Neural progenitor cell (in vitro differentiated cells): ENCODE data around the gene PTPRR. TPM values are rescaled to one million over a fixed set of nuclear protein-coding genes. Genes with fewer than 3 reads are reported as not detected.

ENCODE experiments used
- DNase-seq: peaks from one replicate; pipeline ENCODE4 v3.0.0-alpha.2; 2016; ENCODE audit warnings: low spot score
- H2AFZ ChIP-seq: fragments of 200-600 bp; sonication (generic); replicated peaks from 2 replicates; pipeline ENCODE4 v1.6.1; 2016; ENCODE audit warnings: antibody characterized with exemption
- H3F3A ChIP-seq: fragments of 200-600 bp; sonication (generic); 2 replicates; pipeline ENCODE4 v1.6.1; 2016; ENCODE audit warnings: antibody characterized with exemption, low read depth
- H3K27ac ChIP-seq: fragments of 200-600 bp; sonication (generic); 2 replicates; pipeline ENCODE4 v1.5.1; 2016; ENCODE audit warnings: mild to moderate bottlenecking
- H3K27me3 ChIP-seq: fragments of 200-600 bp; sonication (generic); 2 replicates; pipeline ENCODE4 v1.6.1; 2016; ENCODE audit warnings: mild to moderate bottlenecking, moderate library complexity
- H3K36me3 ChIP-seq: fragments of 200-600 bp; sonication (generic); 2 replicates; pipeline ENCODE4 v1.5.1; 2016
- H3K4me1 ChIP-seq: fragments of 200-600 bp; sonication (generic); 2 replicates; pipeline ENCODE4 v1.6.1; 2016; ENCODE audit warnings: mixed run types
- H3K4me2 ChIP-seq: fragments of 200-600 bp; sonication (generic); 2 replicates; pipeline ENCODE4 v1.6.1; 2016
- H3K4me3 ChIP-seq: fragments of 200-600 bp; sonication (generic); 2 replicates; pipeline ENCODE4 v1.5.1; 2016
- H3K79me2 ChIP-seq: fragments of 200-600 bp; sonication (generic); 2 replicates; pipeline ENCODE4 v1.6.1; 2016; ENCODE audit warnings: low read depth
- H3K9ac ChIP-seq: fragments of 200-600 bp; sonication (generic); 2 replicates; pipeline ENCODE4 v1.6.1; 2016
- H3K9me3 ChIP-seq: fragments of 200-600 bp; sonication (generic); 2 replicates; pipeline ENCODE4 v1.5.1; 2016; ENCODE audit warnings: low read depth
- H4K20me1 ChIP-seq: fragments of 200-600 bp; sonication (generic); 2 replicates; pipeline ENCODE4 v1.6.1; 2016; ENCODE audit warnings: low read depth
- H3K27ac Mint-ChIP-seq: 3 replicates; pipeline ENCODE4 v1.8.0; 2021; ENCODE audit warnings: mixed read lengths
- H3K27me3 Mint-ChIP-seq: 2 replicates; pipeline ENCODE4 v1.8.0; 2022; ENCODE audit warnings: low read depth, mild to moderate bottlenecking, inconsistent platforms, moderate library complexity, mixed read lengths; ENCODE audit not compliant: insufficient read depth
- H3K36me3 Mint-ChIP-seq: 3 replicates; pipeline ENCODE4 v1.8.0; 2021; ENCODE audit warnings: mixed read lengths
- H3K4me1 Mint-ChIP-seq: 3 replicates; pipeline ENCODE4 v1.8.0; 2021; ENCODE audit warnings: mixed read lengths
- H3K4me3 Mint-ChIP-seq: 3 replicates; pipeline ENCODE4 v1.8.0; 2021; ENCODE audit warnings: mild to moderate bottlenecking, moderate library complexity, mixed read lengths
- H3K9me3 Mint-ChIP-seq: 3 replicates; pipeline ENCODE4 v1.8.0; 2020; ENCODE audit warnings: mixed read lengths
- CTCF ChIP-seq: fragments of 200-600 bp; sonication (generic); IDR thresholded peaks from 2 replicates; pipeline ENCODE4 v1.5.1; 2017; ENCODE audit warnings: antibody characterized with exemption, mild to moderate bottlenecking
- EZH2 ChIP-seq: fragments of 200-600 bp; sonication (generic); IDR thresholded peaks from 2 replicates; pipeline ENCODE4 v1.6.1; 2017; ENCODE audit warnings: antibody characterized with exemption, mild to moderate bottlenecking, moderate library complexity
- EZH2phosphoT487 ChIP-seq: fragments of 200-600 bp; sonication (generic); IDR thresholded peaks from 2 replicates; pipeline ENCODE4 v1.6.1; 2017; ENCODE audit warnings: antibody characterized with exemption
- total RNA-seq: library from RNA; depleted of rRNA; stranded (reverse); fragments of >200 nt; gene quantifications from 2 replicates; pipeline ENCODE4 v1.2.3, GENCODE V29; 2015; ENCODE audit warnings: low replicate concordance

PTPRR gene
- total RNA-seq, 1 donor from 2014 or later, result not detected

- Histone ChIP-seq H3K4me2 (peak overlapping the region; percentile 98), H3K9ac (no peak overlapping the region), H3K4me1 (peaks cover 8% of the 10 kb centered on the region), H3K4me3 (peak overlapping the region; percentile 66), H3K36me3 (no peaks in the 10 kb centered on the region), H4K20me1 (no peaks in the 10 kb centered on the region), H3K79me2 (no peaks in the 10 kb centered on the region), H3F3A (peaks cover 5% of the 10 kb centered on the region), H3K27me3 (peaks cover 52% of the 10 kb centered on the region), H3K27ac (no peak overlapping the region), H3K9me3 (no peaks in the 10 kb centered on the region), H2AFZ (peak overlapping the region; percentile 91)
- H3K36me3 Mint-ChIP-seq, result no peaks in the 10 kb centered on the region
- peak; percentile 32 for TF ChIP-seq EZH2
- no peak for TF ChIP-seq CTCF
- TF ChIP-seq EZH2phosphoT487, result no peak
- no peak overlapping the region for H3K27ac Mint-ChIP-seq
- H3K27me3 Mint-ChIP-seq, result peaks cover 6% of the 10 kb centered on the region
- peak; percentile 66 for DNase-seq
- no peaks in the 10 kb centered on the region for H3K9me3 Mint-ChIP-seq
- H3K4me1 Mint-ChIP-seq, result peaks cover 23% of the 10 kb centered on the region
- peak overlapping the region; percentile 91 for H3K4me3 Mint-ChIP-seq
Measured at GRCh38 chr12:70609739-70610491, 310.6 kb downstream of the PTPRR start.

- peaks cover 23% of the 10 kb centered on the region for H3K4me1 Mint-ChIP-seq
- H3K9me3 Mint-ChIP-seq, result peaks cover 2% of the 10 kb centered on the region
- Histone ChIP-seq H3K36me3 (no peaks in the 10 kb centered on the region), H3F3A (peaks cover 5% of the 10 kb centered on the region), H3K27ac (no peak overlapping the region), H3K4me1 (peaks cover 8% of the 10 kb centered on the region), H3K9ac (no peak overlapping the region), H3K79me2 (no peaks in the 10 kb centered on the region), H3K4me3 (peak overlapping the region; percentile 66), H3K9me3 (no peaks in the 10 kb centered on the region), H2AFZ (peak overlapping the region; percentile 91), H4K20me1 (no peaks in the 10 kb centered on the region), H3K27me3 (peaks cover 52% of the 10 kb centered on the region), H3K4me2 (peak overlapping the region; percentile 98)
- peaks cover 6% of the 10 kb centered on the region for H3K27me3 Mint-ChIP-seq
- peak; percentile 13 for DNase-seq
- TF ChIP-seq EZH2phosphoT487 (no peak), EZH2 (no peak), CTCF (no peak)
- H3K36me3 Mint-ChIP-seq, result no peaks in the 10 kb centered on the region
- no peak overlapping the region for H3K27ac Mint-ChIP-seq
- H3K4me3 Mint-ChIP-seq, result peak overlapping the region; percentile 91
Measured at GRCh38 chr12:70609203-70609602, 311.3 kb downstream of the PTPRR start.

GRCh38 chr12:70608184-70608583, 312.4 kb downstream of the PTPRR start:
- peaks cover 3% of the 10 kb centered on the region for H3K27me3 Mint-ChIP-seq
- no peaks in the 10 kb centered on the region for H3K36me3 Mint-ChIP-seq

GRCh38 chr12:70607107-70607506, 313.4 kb downstream of the PTPRR start:
- Mint-ChIP-seq H3K27ac (no peak overlapping the region), H3K27me3 (no peaks in the 10 kb centered on the region), H3K4me3 (no peak overlapping the region), H3K36me3 (no peaks in the 10 kb centered on the region), H3K4me1 (peaks cover 23% of the 10 kb centered on the region), H3K9me3 (peaks cover 2% of the 10 kb centered on the region)
- Histone ChIP-seq H3F3A (peaks cover 5% of the 10 kb centered on the region), H3K4me2 (peak overlapping the region; percentile 46), H3K9ac (no peak overlapping the region), H2AFZ (no peak overlapping the region), H3K27ac (no peak overlapping the region), H3K4me3 (no peak overlapping the region), H3K27me3 (peaks cover 48% of the 10 kb centered on the region), H3K4me1 (peaks cover 8% of the 10 kb centered on the region), H3K79me2 (no peaks in the 10 kb centered on the region), H3K9me3 (no peaks in the 10 kb centered on the region), H4K20me1 (no peaks in the 10 kb centered on the region), H3K36me3 (no peaks in the 10 kb centered on the region)
- no peak for DNase-seq
- TF ChIP-seq EZH2 (no peak), CTCF (no peak), EZH2phosphoT487 (no peak)

More at GRCh38 chr12:70608184-70608583, 312.4 kb downstream of the PTPRR start:
- H4K20me1 ChIP-seq, result no peaks in the 10 kb centered on the region
- peaks cover 5% of the 10 kb centered on the region for H3F3A ChIP-seq
- no peak overlapping the region for H2AFZ ChIP-seq
- peaks cover 23% of the 10 kb centered on the region for H3K4me1 Mint-ChIP-seq
- H3K79me2 ChIP-seq, result no peaks in the 10 kb centered on the region
- no peak for DNase-seq
- H3K4me1 ChIP-seq, result peaks cover 8% of the 10 kb centered on the region
- peak overlapping the region; percentile 91 for H3K4me3 Mint-ChIP-seq
- no peaks in the 10 kb centered on the region for H3K9me3 ChIP-seq
- no peak for TF ChIP-seq EZH2
- H3K9ac ChIP-seq, result no peak overlapping the region
- H3K27me3 ChIP-seq, result peaks cover 52% of the 10 kb centered on the region
- no peaks in the 10 kb centered on the region for H3K36me3 ChIP-seq
- H3K4me2 ChIP-seq, result no peak overlapping the region
- peaks cover 2% of the 10 kb centered on the region for H3K9me3 Mint-ChIP-seq
- H3K27ac ChIP-seq, result no peak overlapping the region
- H3K27ac Mint-ChIP-seq, result no peak overlapping the region
- no peak overlapping the region for H3K4me3 ChIP-seq
